ENCODE results near the gene POLE.
"Not testable (repeated sequence)": the region's sequence is repeated elsewhere in the genome, so short reads cannot be mapped to it uniquely, and the experiment has no call there.

POLE gene

GRCh38 chr12:132610866-132611602, 76.1 kb downstream of the POLE start:
- DNase-seq: no peak

- DNase-seq: no peak
These were observed 76.9 kb downstream of the POLE start, which contains the start of gene LRCOL1 for GRCh38 chr12:132610051-132610759. TSS of gene LRCOL1 (minus strand) at chr12:132610582. CDS start at chr12:132606251, 4,331 bp downstream.

- no peak for DNase-seq
These were observed 78.6 kb downstream of the POLE start for GRCh38 chr12:132608231-132609171.

GRCh38 chr12:132606927-132607326, 80.2 kb downstream of the POLE start:
- DNase-seq: no peak

- DNase-seq: no peak
These were observed 80.7 kb downstream of the POLE start for GRCh38 chr12:132606466-132606865.

- no peak for DNase-seq
These were observed 81.2 kb downstream of the POLE start for GRCh38 chr12:132605892-132606291.

GRCh38 chr12:132604668-132605441, 82.3 kb downstream of the POLE start:
- no peak for DNase-seq

GRCh38 chr12:132604151-132604618, 83.0 kb downstream of the POLE start:
- no peak for DNase-seq

- DNase-seq: no peak
These were observed 83.6 kb downstream of the POLE start for GRCh38 chr12:132603240-132604150.

GRCh38 chr12:132602572-132603239, 84.4 kb downstream of the POLE start:
- DNase-seq: no peak

- DNase-seq: no peak
These were observed 85.8 kb downstream of the POLE start for GRCh38 chr12:132601171-132601883.

- DNase-seq: peak; percentile 63
These were observed 86.8 kb downstream of the POLE start for GRCh38 chr12:132600048-132601032.

- not testable (repeated sequence) for DNase-seq
These were observed 87.6 kb downstream of the POLE start for GRCh38 chr12:132599502-132599901.

GRCh38 chr12:132597333-132598316, 89.5 kb downstream of the POLE start:
- DNase-seq: no peak

- no peak for DNase-seq
These were observed 91.1 kb downstream of the POLE start for GRCh38 chr12:132596016-132596415.

- no peak for DNase-seq
These were observed 92.0 kb downstream of the POLE start for GRCh38 chr12:132595183-132595582.

GRCh38 chr12:132593938-132594358, 93.2 kb downstream of the POLE start:
- DNase-seq: peak; percentile 73
